Uterus (tissue), 4 donors: Measurements from ENCODE around the gene AIM2. TPM values are rescaled to one million over a fixed set of nuclear protein-coding genes. Genes with fewer than 3 reads are reported as not detected.
"Not testable (repeated sequence)": the region's sequence is repeated elsewhere in the genome, so short reads cannot be mapped to it uniquely, and the experiment has no call there.

ENCODE experiments used
- DNase-seq, 2 donors: peaks; one replicate each; pipeline ENCODE4 v3.0.0-alpha.2; 2019 to 2020
- H3K27ac ChIP-seq, 2 donors: fragments of 200-600 bp; sonication (generic); 1 replicate in 1 of 2; 2 replicates in 1 of 2; pipeline ENCODE4 v1.5.1; 2016 to 2018
- H3K27me3 ChIP-seq, 2 donors: fragments of 200-600 bp; sonication (generic); one replicate each; pipeline ENCODE4 v1.5.1; 2018 to 2019; ENCODE audit warnings: control low read depth in 1 of 2
- H3K36me3 ChIP-seq, 2 donors: fragments of 200-600 bp; sonication (generic); one replicate each; pipeline ENCODE4 v1.5.1; 2019; ENCODE audit warnings: control low read depth in 1 of 2
- H3K4me1 ChIP-seq, 2 donors: fragments of 200-600 bp; sonication (generic); one replicate each; pipeline ENCODE4 v1.5.1; 2018 to 2019; ENCODE audit warnings: control low read depth in 1 of 2
- H3K4me3 ChIP-seq, 2 donors: fragments of 200-600 bp; sonication (generic); 1 replicate in 1 of 2; 2 replicates in 1 of 2; pipeline ENCODE4 v1.5.1; 2018 to 2019; ENCODE audit warnings: mild to moderate bottlenecking in 1 of 2
- H3K9me3 ChIP-seq, 2 donors: fragments of 200-600 bp; sonication (generic); one replicate each; pipeline ENCODE4 v1.5.1; 2019; ENCODE audit warnings: control low read depth in 1 of 2
- CTCF ChIP-seq, 4 experiments: fragments of 200-600 bp in 2 of 4; fragments of 450-650 bp in 2 of 4; sonication (generic) in 2 of 4; IDR thresholded peaks; one replicate each; pipeline ENCODE4 v1.5.1; 2016 to 2019; ENCODE audit warnings: antibody characterized with exemption in 4 of 4, mild to moderate bottlenecking in 2 of 4, moderate library complexity in 1 of 4
- POLR2A ChIP-seq, 2 donors: fragments of 450-650 bp; IDR thresholded peaks; one replicate each; pipeline ENCODE4 v1.6.1; 2016; ENCODE audit warnings: antibody characterized with exemption in 2 of 2, mild to moderate bottlenecking in 1 of 2, moderate library complexity in 1 of 2
- intact Hi-C: fragments of 100-400 bp; cut with DNase I; formaldehyde crosslinking; loops from one replicate; pipeline ENCODE4 v1.15.1; 2023; ENCODE audit warnings: low total_unique reads
- total RNA-seq, 4 donors: library from RNA; depleted of rRNA in 3 of 4; stranded (reverse); fragments of >200 nt in 3 of 4; gene quantifications; one replicate each; pipeline versions ENCODE4 v1.1.0 to v1.2.4, GENCODE V29; 2014 to 2023
- donor health status: DM: yes; HTN: yes; CAD: no.

AIM2 gene
- total RNA-seq, 4 donors from 2014 or later = 0.55 to 4.1 TPM; not detected in 2

GRCh38 chr1:159113596-159114433 is 37.2 kb upstream of the AIM2 start:
- no peak for DNase-seq
- TF ChIP-seq POLR2A (IDR thresholded peaks at IDR 0.05) (no peak), CTCF (IDR thresholded peaks at IDR 0.05) (no peak)
- Histone ChIP-seq H3K4me3 (no peak overlapping the region), H3K9me3 (no peaks in the 10 kb centered on the region), H3K4me1 (no peaks in the 10 kb centered on the region), H3K36me3 (no peaks in the 10 kb centered on the region), H3K27me3 (no peaks in the 10 kb centered on the region), H3K27ac (no peak overlapping the region)
- intact Hi-C loops = no loop called here

GRCh38 chr1:159103021-159103420 is 26.5 kb upstream of the AIM2 start:
- H3K4me3 ChIP-seq, H3K9me3 ChIP-seq, H3K27ac ChIP-seq, H3K36me3 ChIP-seq, H3K27me3 ChIP-seq, H3K4me1 ChIP-seq, intact Hi-C loops, DNase-seq: not testable (repeated sequence)

- intact Hi-C loops = no loop called here
- H3K4me3 ChIP-seq = no peak overlapping the region
- no peaks in the 10 kb centered on the region for H3K27me3 ChIP-seq
- no peaks in the 10 kb centered on the region for H3K4me1 ChIP-seq
- no peaks in the 10 kb centered on the region for H3K9me3 ChIP-seq
- H3K27ac ChIP-seq = no peak overlapping the region
- no peak for DNase-seq
- no peaks in the 10 kb centered on the region for H3K36me3 ChIP-seq
- TF ChIP-seq POLR2A (IDR thresholded peaks at IDR 0.05) = no peak
- no peak for TF ChIP-seq CTCF (IDR thresholded peaks at IDR 0.05)
Observed at GRCh38 chr1:159100589-159100988, 24.0 kb upstream of the AIM2 start.

- H3K27ac ChIP-seq = no peak overlapping the region
- no peaks in the 10 kb centered on the region for H3K27me3 ChIP-seq
- no peaks in the 10 kb centered on the region for H3K36me3 ChIP-seq
- H3K9me3 ChIP-seq = no peaks in the 10 kb centered on the region
- DNase-seq = no peak
- intact Hi-C loops = no loop called here
- H3K4me1 ChIP-seq = no peaks in the 10 kb centered on the region
- no peak overlapping the region for H3K4me3 ChIP-seq
- TF ChIP-seq CTCF (IDR thresholded peaks at IDR 0.05) (no peak), POLR2A (IDR thresholded peaks at IDR 0.05) (no peak)
Observed at GRCh38 chr1:159098596-159098995, 22.0 kb upstream of the AIM2 start.

- no peak for TF ChIP-seq POLR2A (IDR thresholded peaks at IDR 0.05)
- TF ChIP-seq CTCF (IDR thresholded peaks at IDR 0.05) = no peak
- H3K36me3 ChIP-seq = no peaks in the 10 kb centered on the region
Observed at GRCh38 chr1:159092036-159092760, 15.6 kb upstream of the AIM2 start.

More at GRCh38 chr1:159092036-159092760, 15.6 kb upstream of the AIM2 start:
- H3K4me3 ChIP-seq = no peak overlapping the region
- no peak overlapping the region for H3K27ac ChIP-seq
- intact Hi-C loops = no loop called here
- no peaks in the 10 kb centered on the region for H3K27me3 ChIP-seq
- H3K4me1 ChIP-seq = no peaks in the 10 kb centered on the region
- H3K9me3 ChIP-seq = no peaks in the 10 kb centered on the region
- DNase-seq = no peak
